Stimulated activated CD8-positive, alpha-beta memory T cell treated with anti-CD3 and anti-CD28 coated beads, Interleukin-7, amount 100 ng/mL, for 1 hour (primary cell): ENCODE measurements around the gene AUP1.
A peak's percentile ranks its signal among the peaks of the same experiment; 100 is the strongest.
"Not testable (repeated sequence)": the region's sequence is repeated elsewhere in the genome, so short reads cannot be mapped to it uniquely, and the experiment has no call there.

ENCODE experiments used
- DNase-seq, 2 donors: peaks; one replicate each; pipeline ENCODE4 v3.0.0-alpha.2; 2020; ENCODE audit warnings: low read depth in 2 of 2

Gene AUP1

GRCh38 chr2:74529357-74530238 is at the start of gene AUP1, which contains the start of gene HTRA2:
AUP1 (minus strand) TSS chr2:74529706; CDS start chr2:74529629, 77 bp downstream.
HTRA2 (plus strand) TSS chr2:74529933; CDS start chr2:74530007, 74 bp downstream.
- DNase-seq = peak; percentile 66 to 71

GRCh38 chr2:74578408-74578807 is 48.9 kb upstream of the AUP1 start:
- DNase-seq = no peak

- no peak for DNase-seq
These were observed 47.9 kb upstream of the AUP1 start for GRCh38 chr2:74577448-74577847.

GRCh38 chr2:74576863-74577229 is 47.3 kb upstream of the AUP1 start:
- no peak for DNase-seq

- no peak for DNase-seq
These were observed 46.8 kb upstream of the AUP1 start for GRCh38 chr2:74576211-74576862.

GRCh38 chr2:74575320-74575719 is 45.8 kb upstream of the AUP1 start:
- no peak for DNase-seq

- DNase-seq = no peak
These were observed 44.4 kb upstream of the AUP1 start for GRCh38 chr2:74573747-74574562.

- DNase-seq = no peak
These were observed 42.8 kb upstream of the AUP1 start for GRCh38 chr2:74572178-74572925.

- DNase-seq = no peak
These were observed 41.6 kb upstream of the AUP1 start for GRCh38 chr2:74571058-74571457.

GRCh38 chr2:74569686-74570085 is 40.2 kb upstream of the AUP1 start:
- no peak for DNase-seq

GRCh38 chr2:74567881-74568280 is 38.4 kb upstream of the AUP1 start:
- no peak for DNase-seq

GRCh38 chr2:74566754-74567085 is 37.2 kb upstream of the AUP1 start:
- DNase-seq = no peak

GRCh38 chr2:74566076-74566753 is 36.7 kb upstream of the AUP1 start:
- no peak for DNase-seq

GRCh38 chr2:74564222-74564621 is 34.7 kb upstream of the AUP1 start:
- no peak for DNase-seq

- DNase-seq = no peak
These were observed 32.7 kb upstream of the AUP1 start for GRCh38 chr2:74562126-74562775.

GRCh38 chr2:74561022-74561421 is 31.5 kb upstream of the AUP1 start:
- DNase-seq = not testable (repeated sequence)

GRCh38 chr2:74560591-74560990 is 31.1 kb upstream of the AUP1 start:
- no peak for DNase-seq

- DNase-seq = no peak
These were observed 30.4 kb upstream of the AUP1 start for GRCh38 chr2:74559912-74560311.

GRCh38 chr2:74558284-74559230 is 29.1 kb upstream of the AUP1 start:
- no peak for DNase-seq
